ENCODE measurements around the gene DLG5. TPM values are rescaled to one million over a fixed set of nuclear protein-coding genes. Genes with fewer than 3 reads are reported as not detected.

DLG5 gene
- total and polyA plus RNA-seq, 2 donors (not counting 1 experiment from before 2014, with no cell fraction given) = 0.51 to 0.54 TPM

DNA sequence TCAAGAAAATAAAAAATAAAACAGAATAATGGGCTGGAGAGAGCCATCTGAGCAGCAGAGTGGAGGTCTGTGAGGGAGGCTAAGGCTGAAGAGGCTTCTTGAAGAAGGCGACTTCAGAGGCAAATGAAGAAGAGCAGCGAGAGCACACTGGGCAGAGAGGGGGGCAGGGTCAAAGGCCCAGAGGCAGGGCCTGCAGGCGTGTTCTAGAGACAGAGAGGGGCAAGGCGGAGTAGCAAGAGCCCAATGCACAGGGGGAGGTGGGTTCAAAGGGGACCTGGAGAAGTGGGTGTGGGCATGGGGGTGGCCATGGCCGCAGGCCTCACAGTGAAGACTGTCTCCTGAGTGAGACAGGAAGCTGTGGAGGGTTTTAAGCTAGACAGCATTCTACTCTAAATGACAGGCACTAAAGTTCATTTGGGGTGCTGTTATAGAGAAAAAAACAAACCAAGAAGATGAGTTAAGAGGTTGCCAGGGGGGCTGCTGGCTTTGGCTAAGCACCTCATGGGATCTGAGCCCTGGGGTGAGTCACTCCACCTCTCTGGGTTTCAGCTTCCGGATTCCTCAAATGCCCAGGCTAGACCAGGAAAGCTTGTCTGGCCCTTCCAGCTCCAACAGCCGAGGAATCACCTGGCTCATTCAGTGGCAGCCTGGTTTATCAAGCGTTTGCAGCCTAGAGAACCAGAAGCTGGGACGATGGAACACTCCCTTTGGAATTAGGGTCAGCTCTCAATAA lies 81.7 kb downstream of the DLG5 start:
- no peaks in the 10 kb centered on the region for H3K27me3 Mint-ChIP-seq
- no peak overlapping the region for H2AFZ ChIP-seq (ENCODE audit: insufficient read depth, low read depth, low read length, poor library complexity, severe bottlenecking)
- H3K36me3 ChIP-seq (replicated peaks in 1 of 2; ENCODE audit: control extremely low read depth in 1 of 2, control insufficient read depth in 1 of 2, extremely low read depth in 1 of 2, insufficient read depth in 2 of 2, low read length in 1 of 2) = no peaks in the 10 kb centered on the region
- H3K4me3 Mint-ChIP-seq = no peak overlapping the region
- TF ChIP-seq EZH2 (IDR thresholded peaks at IDR 0.05; ENCODE audit: borderline replicate concordance, insufficient read depth, low read depth, low read length, poor library complexity, severe bottlenecking) = no peak
- TF ChIP-seq, protein P1, sequence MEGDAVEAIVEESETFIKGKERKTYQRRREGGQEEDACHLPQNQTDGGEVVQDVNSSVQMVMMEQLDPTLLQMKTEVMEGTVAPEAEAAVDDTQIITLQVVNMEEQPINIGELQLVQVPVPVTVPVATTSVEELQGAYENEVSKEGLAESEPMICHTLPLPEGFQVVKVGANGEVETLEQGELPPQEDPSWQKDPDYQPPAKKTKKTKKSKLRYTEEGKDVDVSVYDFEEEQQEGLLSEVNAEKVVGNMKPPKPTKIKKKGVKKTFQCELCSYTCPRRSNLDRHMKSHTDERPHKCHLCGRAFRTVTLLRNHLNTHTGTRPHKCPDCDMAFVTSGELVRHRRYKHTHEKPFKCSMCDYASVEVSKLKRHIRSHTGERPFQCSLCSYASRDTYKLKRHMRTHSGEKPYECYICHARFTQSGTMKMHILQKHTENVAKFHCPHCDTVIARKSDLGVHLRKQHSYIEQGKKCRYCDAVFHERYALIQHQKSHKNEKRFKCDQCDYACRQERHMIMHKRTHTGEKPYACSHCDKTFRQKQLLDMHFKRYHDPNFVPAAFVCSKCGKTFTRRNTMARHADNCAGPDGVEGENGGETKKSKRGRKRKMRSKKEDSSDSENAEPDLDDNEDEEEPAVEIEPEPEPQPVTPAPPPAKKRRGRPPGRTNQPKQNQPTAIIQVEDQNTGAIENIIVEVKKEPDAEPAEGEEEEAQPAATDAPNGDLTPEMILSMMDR (IDR thresholded peaks at IDR 0.05) = no peak
- H3K9me3 Mint-ChIP-seq (ENCODE audit: insufficient read depth) = no peaks in the 10 kb centered on the region
- H3K9me3 ChIP-seq (ENCODE audit: control extremely low read depth in 1 of 3, control insufficient read depth in 2 of 3, insufficient read depth in 1 of 3, low read length in 2 of 3) = no peaks in the 10 kb centered on the region
- H3K4me2 ChIP-seq (replicated peaks; ENCODE audit: low read depth, low read length, poor library complexity, severe bottlenecking) = no peak overlapping the region
- peaks cover 0 to 12% of the 10 kb centered on the region in 2 donors for H3K4me1 ChIP-seq (ENCODE audit: control insufficient read depth in 2 of 2, insufficient read depth in 2 of 2, low read length in 2 of 2)
- DNase-seq = no peak
- no peaks in the 10 kb centered on the region for H4K20me1 ChIP-seq (ENCODE audit: control insufficient read depth, insufficient read depth, low read length, poor library complexity, severe bottlenecking)
- ATAC-seq (ENCODE audit: low read depth) = no peak
- H3K27ac Mint-ChIP-seq = no peak overlapping the region
- no peak overlapping the region for H3K4me3 ChIP-seq (ENCODE audit: control extremely low read depth in 1 of 5, extremely low read depth in 1 of 5, insufficient read depth in 1 of 5, low read depth in 2 of 5, low read length in 4 of 5)
- H3K4me1 Mint-ChIP-seq = peaks cover 5% of the 10 kb centered on the region
- ChIA-PET POLR2A (no interaction called here), CTCF (interaction anchor here (1.1 kb wide), 1 partner anchor 8 kb away, joined by 3 read pairs; no protein-coding TSS in a partner anchor)
- H3K79me2 ChIP-seq (ENCODE audit: control insufficient read depth, insufficient read depth, low read length) = no peaks in the 10 kb centered on the region
- H3K27me3 ChIP-seq (replicated peaks in 1 of 4; ENCODE audit: control extremely low read depth in 1 of 4, control insufficient read depth in 3 of 4, insufficient read depth in 4 of 4, low read length in 3 of 4) = no peaks in the 10 kb centered on the region
- H3K27ac ChIP-seq (ENCODE audit: low read length in 2 of 2) = no peak overlapping the region
- H3K9ac ChIP-seq (ENCODE audit: low read length) = no peak overlapping the region
- 79% methylated on average over 8 of the region's 9 CpGs for WGBS (ENCODE audit: insufficient coverage)
- intact Hi-C loops (cut with micrococcal nuclease) = no loop called here

DNA sequence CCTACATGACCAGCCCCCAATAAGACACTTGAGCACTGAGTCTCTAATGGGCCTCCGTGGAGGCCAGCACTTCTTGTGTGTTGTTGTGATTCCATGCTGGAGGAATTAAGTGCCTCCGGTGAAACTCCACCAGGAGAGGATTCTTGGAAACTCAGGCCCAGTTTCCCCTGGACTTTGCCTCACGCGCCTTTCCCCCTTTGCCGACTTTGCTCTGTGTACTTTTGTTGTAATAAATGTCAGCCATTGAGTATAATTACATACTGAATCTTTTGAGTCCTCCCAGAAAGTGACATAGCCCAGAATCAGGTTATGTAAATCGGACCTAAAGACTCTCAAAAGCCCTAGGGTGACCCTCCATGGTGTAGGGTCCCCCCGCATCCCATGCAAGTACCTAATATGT lies 82.4 kb downstream of the DLG5 start:
- no peak overlapping the region for H3K4me2 ChIP-seq (replicated peaks; ENCODE audit: low read depth, low read length, poor library complexity, severe bottlenecking)
- H3K27ac Mint-ChIP-seq = no peak overlapping the region
- no peak overlapping the region for H3K9ac ChIP-seq (ENCODE audit: low read length)

More for the DNA sequence above, 82.4 kb downstream of the DLG5 start:
- Histone ChIP-seq H3K79me2 (ENCODE audit: control insufficient read depth, insufficient read depth, low read length) (no peaks in the 10 kb centered on the region), H2AFZ (ENCODE audit: insufficient read depth, low read depth, low read length, poor library complexity, severe bottlenecking) (no peak overlapping the region), H3K4me1 (ENCODE audit: control insufficient read depth in 2 of 2, insufficient read depth in 2 of 2, low read length in 2 of 2) (peaks cover 0 to 10% of the 10 kb centered on the region in 2 donors), H3K27ac (ENCODE audit: low read length in 2 of 2) (no peak overlapping the region), H3K9me3 (ENCODE audit: control extremely low read depth in 1 of 3, control insufficient read depth in 2 of 3, insufficient read depth in 1 of 3, low read length in 2 of 3) (no peaks in the 10 kb centered on the region), H3K4me3 (ENCODE audit: control extremely low read depth in 1 of 5, extremely low read depth in 1 of 5, insufficient read depth in 1 of 5, low read depth in 2 of 5, low read length in 4 of 5) (no peak overlapping the region), H4K20me1 (ENCODE audit: control insufficient read depth, insufficient read depth, low read length, poor library complexity, severe bottlenecking) (no peaks in the 10 kb centered on the region), H3K27me3 (replicated peaks in 1 of 4; ENCODE audit: control extremely low read depth in 1 of 4, control insufficient read depth in 3 of 4, insufficient read depth in 4 of 4, low read length in 3 of 4) (no peaks in the 10 kb centered on the region), H3K36me3 (replicated peaks in 1 of 2; ENCODE audit: control extremely low read depth in 1 of 2, control insufficient read depth in 1 of 2, extremely low read depth in 1 of 2, insufficient read depth in 2 of 2, low read length in 1 of 2) (no peaks in the 10 kb centered on the region)
- no peak for DNase-seq
- Mint-ChIP-seq H3K9me3 (ENCODE audit: insufficient read depth) (no peaks in the 10 kb centered on the region), H3K27me3 (no peaks in the 10 kb centered on the region), H3K4me3 (no peak overlapping the region), H3K4me1 (peaks cover 4% of the 10 kb centered on the region)
- ATAC-seq (ENCODE audit: low read depth) = no peak
- 100% methylated on average over 1 of the region's 7 CpGs for WGBS (ENCODE audit: insufficient coverage)
- POLR2A ChIA-PET = no interaction called here
- intact Hi-C loops (cut with micrococcal nuclease) = no loop called here
- TF ChIP-seq EZH2 (IDR thresholded peaks at IDR 0.05; ENCODE audit: borderline replicate concordance, insufficient read depth, low read depth, low read length, poor library complexity, severe bottlenecking) = no peak
- TF ChIP-seq, protein P1 (IDR thresholded peaks at IDR 0.05) = no peak
- CTCF ChIA-PET = no interaction called here
